SK-N-MC (cell line): ENCODE data around the gene ZNF677.

Experiments used
- EZH2 ChIP-seq: fragments of 200-600 bp; sonication (generic); IDR thresholded peaks from one replicate; pipeline ENCODE4 v1.6.1; 2017; ENCODE audit warnings: antibody characterized with exemption
- FOXP2 ChIP-seq: optimal IDR thresholded peaks from 2 replicates; pipeline ENCODE3; 2011; ENCODE audit warnings: mild to moderate bottlenecking, moderate library complexity; ENCODE audit not compliant: insufficient read depth; ENCODE audit errors: extremely low read length, control extremely low read depth
- POLR2AphosphoS5 ChIP-seq: IDR thresholded peaks from 2 replicates; pipeline ENCODE4 v1.6.1; 2012; ENCODE audit warnings: mild to moderate bottlenecking, low read depth, low read length, borderline replicate concordance

- TF ChIP-seq POLR2AphosphoS5: no peak
- TF ChIP-seq EZH2: no peak
- TF ChIP-seq FOXP2: no peak
Observed at GRCh38 chr19:53195265-53195903, 59.3 kb downstream of the ZNF677 start.
